HG03064 (cell line): ENCODE data around the gene STK25.
"Not testable (repeated sequence)": the region's sequence is repeated elsewhere in the genome, so short reads cannot be mapped to it uniquely, and the experiment has no call there.

Experiments
- ATAC-seq: cut with Tn5 transposase; IDR thresholded peaks from one replicate; pipeline ENCODE4 v1.9.1; 2021; ENCODE audit warnings: low read depth; ENCODE audit not compliant: unreplicated experiment

Gene STK25

DNA sequence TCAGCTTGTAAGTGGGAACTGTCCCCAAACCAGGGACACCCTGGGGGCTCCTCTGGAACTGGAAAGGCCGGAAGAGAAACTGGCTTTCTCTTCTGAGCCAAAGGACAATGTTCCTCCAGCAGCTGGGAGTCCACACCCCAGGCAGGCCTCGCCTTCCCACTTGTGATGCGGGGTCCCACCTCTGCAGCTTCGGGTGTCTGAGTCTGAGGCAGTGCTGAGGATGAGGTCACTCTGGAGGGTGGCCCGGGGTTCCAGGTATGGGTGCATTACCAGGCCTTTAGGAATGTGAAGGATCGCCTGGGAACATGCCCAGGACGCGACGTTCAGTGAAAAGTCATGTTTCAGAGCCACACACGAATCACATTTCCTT, 32.0 kb upstream of the STK25 start:
- no peak for ATAC-seq

DNA sequence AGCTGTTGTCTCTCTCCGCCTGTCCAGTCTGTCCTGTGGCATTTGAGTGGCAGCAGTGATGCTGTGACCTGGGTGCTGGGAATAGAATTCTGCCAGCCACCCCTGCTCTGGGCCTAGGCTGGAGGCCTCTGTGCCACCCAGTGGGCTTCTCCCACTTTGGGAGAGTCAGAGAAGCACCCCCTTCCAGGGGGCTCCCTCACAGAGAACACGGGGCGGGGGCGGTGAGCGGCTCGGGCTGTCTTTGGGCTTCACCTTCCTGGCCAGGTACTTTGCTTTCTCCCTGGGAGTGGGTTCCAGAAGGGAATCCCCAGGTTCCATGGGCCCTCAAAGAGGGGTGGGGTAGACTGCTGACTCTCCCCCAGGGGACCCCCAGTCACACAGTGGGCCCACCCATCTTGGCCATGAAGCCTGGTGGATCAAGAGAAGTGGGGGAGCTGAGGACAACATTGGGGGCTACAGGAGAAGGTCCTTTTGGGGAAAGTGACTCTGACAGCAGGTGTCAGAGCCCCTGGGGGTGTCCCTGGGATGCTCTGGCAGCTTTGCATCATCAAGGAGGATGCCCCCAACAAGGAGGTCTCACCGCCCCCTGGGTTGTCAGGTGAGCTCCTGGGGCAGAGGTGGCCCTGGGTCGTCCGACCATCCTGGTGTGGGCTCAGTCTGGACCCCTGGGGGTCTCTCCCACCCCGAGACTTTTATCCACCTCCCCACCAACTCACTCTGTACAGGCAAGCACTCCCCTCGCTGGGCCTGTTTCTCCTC, 31.4 kb upstream of the STK25 start:
- no peak for ATAC-seq

DNA sequence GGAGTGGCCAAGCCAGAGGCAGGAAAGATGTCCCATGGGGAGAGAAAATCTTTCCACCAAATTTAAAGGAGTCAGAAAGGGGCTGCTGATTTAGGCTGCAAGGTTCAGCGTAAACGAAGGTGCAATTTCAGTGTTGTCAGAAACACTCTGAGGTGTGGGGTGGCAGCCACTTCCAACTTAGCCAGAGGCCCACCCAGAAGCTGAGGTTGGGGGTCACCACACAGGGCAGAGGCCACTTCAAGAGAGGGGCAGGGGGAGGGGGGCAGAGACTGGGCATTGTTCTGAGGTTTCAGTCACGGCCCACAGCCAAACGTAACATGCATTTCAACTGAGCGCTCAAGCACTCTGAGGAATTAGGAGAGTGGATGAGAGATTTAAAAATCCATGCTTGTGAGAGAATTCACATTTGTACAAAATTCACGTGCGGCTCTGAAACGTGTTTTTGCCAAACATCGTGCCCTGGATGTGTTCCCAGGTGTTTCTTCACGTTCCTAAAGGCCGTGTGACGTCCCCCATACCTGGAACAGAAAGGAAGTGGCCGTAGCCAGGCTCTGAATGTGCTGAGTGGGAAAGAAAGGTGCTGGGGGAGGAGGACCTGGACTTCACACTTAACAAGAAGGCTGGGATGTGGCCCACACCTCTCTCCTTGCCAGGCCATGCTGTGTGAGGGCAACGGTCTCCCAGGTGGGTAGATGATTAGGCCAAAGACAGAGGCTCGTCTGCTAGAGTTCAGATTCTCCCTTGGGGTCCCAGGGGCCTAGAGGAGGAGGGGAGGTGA, 30.6 kb upstream of the STK25 start:
- ATAC-seq = no peak

DNA sequence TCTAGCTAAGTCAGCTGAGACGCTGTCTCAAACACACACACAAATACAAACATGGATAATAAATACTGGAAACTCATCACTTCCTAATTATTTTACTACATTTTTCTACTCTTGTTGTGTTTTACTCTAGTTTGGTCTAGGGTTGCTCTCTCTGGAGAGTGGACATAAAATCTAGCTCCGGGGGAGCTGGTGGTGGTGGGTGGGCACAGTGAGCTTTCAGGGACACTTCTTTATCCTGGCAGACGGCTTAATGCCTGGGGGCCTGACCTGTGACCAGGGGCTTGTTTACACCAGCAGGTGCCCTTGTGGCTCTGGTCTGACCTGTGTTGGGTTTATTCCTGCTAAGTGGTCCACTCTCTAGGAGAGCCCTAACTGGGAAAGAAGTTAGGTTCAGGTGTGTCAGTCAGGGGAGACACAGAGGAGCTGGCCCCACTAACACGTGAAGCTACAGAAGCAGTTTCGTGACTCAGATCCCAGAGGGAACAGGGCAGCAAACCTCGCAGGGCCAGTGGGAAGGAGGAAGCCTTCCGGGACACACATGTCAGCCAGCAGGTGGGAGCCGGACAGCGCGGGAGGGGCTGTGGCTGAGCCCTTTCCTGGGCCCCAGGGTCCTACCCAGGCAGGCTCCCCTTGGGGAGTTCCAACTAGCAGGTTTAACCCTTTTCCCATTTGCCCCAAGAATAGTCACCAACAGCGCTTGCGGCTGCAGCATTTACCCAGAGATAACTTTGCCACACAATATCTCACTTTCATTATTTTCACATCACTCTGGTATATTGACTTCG, 27.7 kb upstream of the STK25 start:
- no peak for ATAC-seq

DNA sequence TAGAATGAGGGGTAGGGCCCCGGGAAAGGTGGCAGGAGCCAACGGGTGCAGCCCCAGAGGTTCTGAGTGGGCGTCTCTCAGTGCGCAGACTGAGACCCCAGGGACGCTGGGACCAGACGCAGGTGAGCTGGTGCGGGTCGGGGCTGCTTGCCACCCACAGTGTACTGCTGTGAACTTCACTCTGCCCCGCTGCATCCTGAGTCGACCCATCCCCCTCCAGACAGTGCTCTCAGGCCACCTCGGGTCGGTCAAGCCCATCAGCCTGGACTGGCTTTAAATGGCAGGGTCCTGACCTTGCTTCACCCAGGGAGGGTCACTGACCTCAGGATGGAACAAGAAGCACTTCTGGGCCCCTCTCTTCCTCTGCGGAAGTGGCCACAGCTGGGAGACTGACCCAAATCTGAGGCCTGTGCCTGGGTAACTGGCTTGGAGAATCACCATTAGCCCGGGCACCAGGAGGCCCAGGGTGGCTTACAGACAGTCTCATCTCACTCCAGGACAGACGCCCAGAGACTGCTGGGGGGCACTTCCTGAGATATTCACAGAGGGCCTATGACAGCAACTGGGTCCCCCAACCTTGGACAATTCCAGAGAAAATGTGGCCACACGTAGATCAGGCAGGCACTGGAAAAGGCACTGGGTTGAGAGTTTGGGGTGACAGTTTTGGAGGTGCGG, 26.5 kb upstream of the STK25 start:
- ATAC-seq = no peak

DNA sequence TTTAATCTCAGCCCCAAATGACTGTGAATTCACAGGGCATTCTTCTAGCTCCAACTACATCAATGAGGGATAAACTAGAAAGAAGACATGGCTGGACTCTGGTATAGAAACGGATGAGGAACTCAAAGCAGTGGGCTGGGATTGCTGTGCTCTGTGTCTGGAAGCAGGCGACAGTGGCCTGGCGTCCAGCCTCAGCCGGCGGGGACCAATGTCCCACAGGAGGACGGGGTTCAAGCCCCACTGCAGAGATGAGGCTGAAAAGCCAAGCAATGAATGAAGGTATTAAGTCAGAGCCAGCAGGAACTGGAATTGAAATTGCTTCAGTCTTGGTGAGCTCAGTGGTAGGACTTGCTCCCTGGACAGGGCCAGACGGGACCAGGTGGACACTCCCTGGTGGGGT, 25.9 kb upstream of the STK25 start:
- ATAC-seq = no peak

DNA sequence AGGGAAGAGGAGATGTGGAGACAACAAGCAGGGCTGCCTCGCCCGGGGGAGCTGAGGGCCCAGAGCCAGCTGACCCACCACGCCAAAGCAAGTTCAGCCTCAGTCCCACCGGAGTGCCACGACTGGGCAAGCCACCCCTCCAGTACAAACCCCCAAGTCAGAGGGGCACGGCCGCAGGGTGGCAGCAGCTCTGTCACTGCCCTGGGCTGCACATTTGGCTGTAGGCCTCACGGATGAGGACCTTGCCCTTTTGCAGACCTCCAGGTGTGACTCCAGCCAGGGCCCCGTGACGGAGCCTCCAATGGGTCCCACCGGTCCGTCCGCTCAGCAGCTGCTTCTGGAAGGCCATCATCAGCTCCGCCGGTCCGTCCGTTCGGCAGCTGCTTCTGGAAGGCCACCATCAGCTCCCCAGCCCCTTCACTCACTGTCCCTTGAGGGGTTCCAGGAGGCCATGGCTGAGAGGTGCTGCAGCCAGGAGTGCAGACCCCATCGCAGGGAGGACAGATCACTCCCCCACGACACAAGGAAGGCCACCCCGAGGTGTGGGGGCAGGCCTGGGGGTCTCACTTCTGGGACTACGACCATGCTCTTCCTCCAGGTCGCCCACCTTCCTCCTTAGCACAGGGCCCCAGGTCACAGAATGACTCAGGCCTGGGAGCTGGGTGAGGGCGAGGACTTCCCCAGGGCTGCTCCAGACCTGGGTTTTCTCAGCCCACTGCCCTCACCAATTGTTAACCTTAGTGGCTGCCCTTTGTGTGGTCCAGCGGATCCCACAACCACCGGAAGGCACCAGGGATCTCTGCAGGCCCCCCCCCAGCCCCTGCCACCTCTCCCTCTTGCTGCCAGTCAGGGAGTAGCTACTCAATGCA, 24.6 kb upstream of the STK25 start:
- no peak for ATAC-seq

DNA sequence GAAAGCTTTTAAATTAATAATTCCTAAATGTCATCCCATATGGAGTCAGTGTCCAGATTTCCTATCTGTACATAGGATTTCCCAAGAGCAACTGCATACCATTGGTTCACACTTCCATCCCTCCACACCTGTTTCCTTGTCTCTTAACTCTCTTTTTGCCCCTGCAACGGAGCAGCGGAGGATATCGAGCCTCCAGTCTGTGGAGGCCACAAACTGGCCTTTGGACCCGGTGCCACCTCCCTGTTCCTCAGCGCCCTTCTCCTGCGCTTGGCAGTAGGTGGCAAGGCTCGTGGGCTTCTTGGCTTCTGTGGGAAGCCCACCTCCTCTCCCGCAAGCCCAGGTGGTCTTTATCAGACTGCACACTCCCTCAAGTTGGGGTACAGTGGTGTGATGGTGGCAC, 23.8 kb upstream of the STK25 start:
- ATAC-seq = no peak

DNA sequence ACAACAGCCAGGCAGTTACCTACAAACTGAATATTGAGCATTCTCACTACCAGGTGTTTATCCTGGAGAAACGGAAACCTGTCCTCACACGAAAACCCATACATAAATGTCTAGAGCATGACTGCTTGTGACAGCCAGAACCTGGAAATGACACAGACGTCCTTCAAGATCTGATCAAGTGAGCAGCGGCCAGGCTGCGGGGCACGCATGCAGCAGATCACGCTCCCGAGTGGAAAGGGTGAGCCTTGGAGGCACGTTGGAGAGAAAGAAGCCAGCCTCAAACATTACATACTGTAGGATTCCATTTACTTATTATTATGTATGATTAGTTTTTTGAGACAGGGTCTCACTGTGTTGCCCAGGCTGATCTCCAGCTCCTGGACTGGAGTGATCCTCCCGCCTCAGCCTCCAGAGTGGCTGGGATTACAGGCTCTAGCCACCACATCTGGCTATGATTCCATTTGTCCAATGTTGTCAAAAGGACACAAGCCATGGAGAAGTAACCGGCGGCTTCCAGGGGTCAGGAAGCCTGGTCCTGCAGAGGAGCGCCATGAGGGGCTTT, 22.9 kb upstream of the STK25 start:
- ATAC-seq = no peak

DNA sequence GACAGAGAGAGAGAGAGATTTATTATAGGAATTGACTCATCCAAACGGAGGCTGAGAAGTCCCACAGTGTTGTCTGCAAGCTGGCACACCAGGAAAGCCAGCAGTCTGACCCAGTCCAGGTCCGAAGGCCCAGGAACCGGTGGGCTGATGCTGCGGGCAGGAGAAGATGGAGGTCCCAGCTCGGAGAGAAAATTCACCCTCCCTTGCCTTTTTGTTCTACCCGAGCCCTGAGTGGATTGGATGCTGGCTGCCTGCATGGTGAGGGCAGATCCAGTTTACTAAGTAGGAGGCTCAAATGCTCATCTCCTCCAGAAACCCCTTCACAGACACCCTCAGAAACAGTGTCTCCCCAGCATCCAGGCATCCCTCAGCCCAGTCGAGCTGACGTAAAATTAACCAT, 22.2 kb upstream of the STK25 start:
- no peak for ATAC-seq

DNA sequence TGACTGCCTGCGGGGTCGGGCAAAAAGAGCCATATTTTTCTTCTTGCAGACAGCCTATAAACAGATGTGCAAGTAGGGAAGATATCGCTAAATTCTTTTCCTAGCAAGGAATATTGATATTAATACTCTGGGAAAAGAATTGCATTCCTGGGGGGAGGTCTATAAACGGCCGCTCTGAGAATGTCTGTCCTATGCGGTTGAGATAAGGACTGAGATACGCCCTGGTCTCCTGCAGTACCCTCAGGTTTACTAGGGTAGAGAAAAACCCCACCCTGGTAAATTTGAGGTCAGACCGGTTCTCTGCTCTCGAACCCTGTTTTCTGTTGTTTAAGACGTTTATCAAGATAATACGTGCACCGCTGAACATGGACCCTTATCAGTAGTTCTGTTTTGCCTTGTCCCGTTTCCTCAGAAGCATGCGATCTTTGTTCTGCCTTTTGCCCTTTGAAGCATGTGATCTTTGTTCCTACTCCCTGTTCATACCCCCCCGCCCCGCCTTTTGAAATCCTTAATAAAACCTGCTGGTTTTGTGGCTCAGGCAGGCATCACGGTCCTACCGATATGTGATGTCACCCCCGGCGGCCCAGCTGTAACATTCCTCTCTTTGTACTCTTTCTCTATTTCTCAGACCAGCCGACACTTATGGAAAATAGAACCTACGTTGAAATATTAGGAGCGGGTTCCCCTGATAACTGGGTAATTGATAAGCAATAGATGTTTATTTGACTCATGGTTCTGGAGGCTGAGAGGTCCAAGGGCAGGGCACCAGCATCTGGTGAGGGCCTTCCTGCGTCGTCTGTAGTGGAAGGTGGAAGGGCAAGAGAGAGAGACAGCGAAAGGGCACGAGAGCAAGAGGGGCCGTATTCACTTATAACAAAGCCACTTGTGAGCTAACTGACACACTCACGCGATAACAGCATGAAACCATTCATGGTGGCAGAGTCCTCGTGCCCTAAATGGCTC, 17.7 kb upstream of the STK25 start:
- not testable (repeated sequence) for ATAC-seq

DNA sequence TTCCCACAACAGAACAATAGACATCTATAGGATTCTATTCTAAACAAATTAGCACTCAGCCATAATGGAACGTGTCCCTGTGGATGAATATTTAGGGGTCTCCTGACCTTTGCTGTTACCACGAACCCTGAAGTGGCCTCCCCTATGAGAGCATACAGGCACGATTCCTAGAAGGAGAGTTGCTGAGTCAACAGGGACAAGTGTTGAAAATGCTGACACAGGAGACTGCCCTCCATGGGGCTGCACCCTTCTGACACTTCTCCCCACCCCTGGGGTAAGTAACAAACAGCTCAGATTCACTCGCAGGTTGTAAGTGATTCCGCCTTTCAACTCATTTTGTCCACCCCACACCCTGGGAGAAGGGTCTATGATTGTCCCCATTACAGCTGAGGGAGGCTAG, 14.1 kb upstream of the STK25 start:
- no peak for ATAC-seq

DNA sequence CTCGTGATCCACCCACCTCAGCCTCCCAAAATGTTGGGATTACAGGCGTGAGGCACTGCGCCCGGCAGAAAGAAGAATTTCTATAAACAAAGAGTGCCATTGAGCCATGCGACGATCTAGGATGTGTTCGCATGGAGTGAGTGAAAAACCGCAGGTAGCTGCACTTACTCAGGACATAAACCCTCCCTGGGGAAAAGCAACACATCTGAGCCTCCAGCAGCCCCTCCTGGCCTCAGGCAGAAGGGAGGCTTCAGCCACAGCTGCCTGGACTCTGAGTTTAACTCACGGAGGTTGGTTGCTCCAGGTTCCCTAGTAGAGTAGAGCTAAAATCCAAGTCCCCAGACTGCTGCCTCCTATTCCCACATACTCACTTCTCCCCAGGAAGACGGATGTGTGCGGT, 11.3 kb upstream of the STK25 start:
- no peak for ATAC-seq

DNA sequence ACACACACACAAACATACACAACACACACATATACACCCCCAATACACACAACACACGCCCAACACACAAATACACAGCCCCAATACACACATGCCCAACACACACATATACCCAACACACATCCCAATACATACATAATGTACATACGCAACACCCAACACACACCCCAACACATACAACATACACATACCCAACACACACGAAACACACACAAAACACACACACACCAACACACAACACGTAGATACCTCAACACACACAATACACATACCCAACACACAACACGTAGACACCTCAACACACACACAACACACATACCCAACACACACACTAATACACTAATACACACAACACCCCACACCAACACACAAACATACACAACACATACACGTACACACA, 8.9 kb upstream of the STK25 start:
- ATAC-seq = no peak

DNA sequence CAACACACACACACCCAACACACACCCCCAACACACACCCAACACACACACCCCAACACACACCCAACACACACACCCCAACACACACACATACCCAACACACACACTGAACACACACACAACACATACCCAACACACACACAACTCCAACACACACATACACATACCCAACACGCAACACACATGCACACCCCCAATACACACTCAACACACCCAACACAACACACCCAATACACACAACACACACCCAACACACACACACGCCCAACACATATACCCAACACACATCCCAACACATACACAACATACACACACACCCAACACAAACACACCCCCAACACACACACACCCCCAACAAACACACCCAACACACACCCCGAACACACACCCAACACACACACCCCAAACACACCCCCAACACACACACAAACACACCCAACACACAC, 8.2 kb upstream of the STK25 start:
- no peak for ATAC-seq

DNA sequence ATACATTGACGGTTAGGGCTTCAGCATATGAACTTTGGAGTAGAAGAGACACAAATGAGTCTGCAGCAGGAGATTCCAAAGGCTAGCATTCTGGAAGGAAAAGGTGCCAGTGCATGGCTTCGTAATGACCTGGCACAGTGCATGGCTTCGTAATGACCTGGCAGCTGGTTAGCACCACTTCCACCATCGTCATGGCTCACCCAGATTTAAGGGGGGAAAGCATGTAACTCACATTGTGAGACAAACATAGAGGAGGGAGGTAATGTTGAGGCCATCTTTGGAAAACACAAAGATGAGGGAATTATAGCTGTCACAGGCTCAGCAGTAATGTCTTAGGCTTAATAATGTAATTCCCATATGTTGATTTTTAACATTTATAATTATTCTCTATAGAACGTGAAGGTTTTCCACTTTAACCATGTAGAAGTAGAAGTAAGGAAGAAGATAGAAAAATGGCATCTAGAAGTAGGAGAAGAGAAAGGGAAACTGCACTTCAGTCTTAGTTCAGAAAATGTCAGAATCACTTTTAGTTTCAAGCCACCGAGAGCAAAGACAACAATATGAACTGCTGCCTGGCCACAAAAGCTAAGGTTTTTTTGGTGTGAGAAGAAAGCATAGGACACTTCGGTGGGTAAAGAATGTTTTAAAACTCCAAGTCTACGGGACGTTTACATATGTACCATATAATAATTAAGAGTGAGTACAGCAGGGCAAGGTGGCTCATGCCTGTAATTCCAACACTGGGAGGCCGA, 6.8 kb upstream of the STK25 start:
- ATAC-seq = peak; percentile 56

DNA sequence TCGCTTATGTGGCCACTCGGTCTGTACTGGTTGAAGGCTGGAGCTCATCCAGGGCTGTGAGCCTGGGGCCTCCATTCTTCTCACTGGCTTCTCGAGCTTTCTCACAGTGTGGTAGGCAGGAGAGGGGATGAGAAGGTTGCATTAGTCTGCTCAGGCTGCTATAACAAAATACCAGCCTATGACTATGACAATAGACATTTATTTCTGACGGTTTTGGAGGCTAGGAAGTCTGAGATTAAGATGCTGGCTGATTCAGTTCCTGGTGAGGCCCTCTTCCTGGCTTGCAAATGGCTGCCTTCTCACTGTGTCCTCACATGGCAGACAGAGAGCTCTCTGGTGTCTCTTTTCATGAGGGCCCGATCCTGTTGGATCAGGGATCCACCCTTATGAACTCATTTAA, 6.2 kb upstream of the STK25 start:
- ATAC-seq = no peak
